GM19395 (cell line): ENCODE measurements around the gene LRMDA.

ENCODE experiments used
- ATAC-seq: cut with Tn5 transposase; IDR thresholded peaks from one replicate; pipeline ENCODE4 v1.9.1; 2021; ENCODE audit warnings: mild to moderate bottlenecking, moderate library complexity; ENCODE audit not compliant: unreplicated experiment

The LRMDA gene

GRCh38 chr10:76206797-76207352 lies 775.5 kb downstream of the LRMDA start:
- no peak for ATAC-seq

GRCh38 chr10:76209135-76209534 lies 777.7 kb downstream of the LRMDA start:
- no peak for ATAC-seq

DNA sequence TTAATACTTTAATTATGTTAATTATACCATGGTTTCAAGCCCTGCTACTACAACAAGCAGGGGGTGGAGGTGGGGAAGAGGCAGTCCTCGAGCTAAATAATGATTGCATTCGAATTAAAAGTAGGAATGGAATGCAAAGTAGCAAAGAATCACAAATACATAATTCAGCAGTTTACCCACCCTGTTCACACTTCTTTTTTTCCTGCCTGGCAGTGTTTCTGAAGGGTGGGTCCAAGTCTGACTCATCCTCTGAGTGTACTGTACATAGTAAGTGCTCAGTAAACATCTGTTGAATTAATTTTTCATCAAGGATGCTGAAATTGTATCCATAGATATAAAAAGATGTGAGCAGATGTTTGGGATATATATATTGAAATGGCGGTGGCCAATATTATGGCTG lies 778.8 kb downstream of the LRMDA start:
- ATAC-seq: no peak

GRCh38 chr10:76211691-76212090 lies 780.3 kb downstream of the LRMDA start:
- no peak for ATAC-seq

DNA sequence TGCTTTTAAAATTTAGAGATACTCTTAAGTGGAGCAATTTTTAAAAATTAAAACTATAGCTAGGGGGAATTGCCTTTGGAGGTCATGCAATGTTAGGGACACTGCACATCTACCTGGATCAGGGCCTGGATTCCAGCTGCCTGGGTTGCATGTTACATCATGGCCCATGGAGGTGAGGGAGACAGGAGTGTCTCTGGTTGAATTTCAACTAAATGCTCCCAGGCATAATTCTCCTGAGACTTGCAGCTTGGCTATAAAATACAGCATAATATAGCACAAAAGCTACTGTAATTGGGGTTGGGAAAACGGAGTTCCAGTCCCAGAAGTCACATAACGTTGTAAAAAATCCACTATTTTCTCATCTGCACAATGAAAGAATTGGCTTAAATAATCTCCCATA lies 782.5 kb downstream of the LRMDA start:
- no peak for ATAC-seq

DNA sequence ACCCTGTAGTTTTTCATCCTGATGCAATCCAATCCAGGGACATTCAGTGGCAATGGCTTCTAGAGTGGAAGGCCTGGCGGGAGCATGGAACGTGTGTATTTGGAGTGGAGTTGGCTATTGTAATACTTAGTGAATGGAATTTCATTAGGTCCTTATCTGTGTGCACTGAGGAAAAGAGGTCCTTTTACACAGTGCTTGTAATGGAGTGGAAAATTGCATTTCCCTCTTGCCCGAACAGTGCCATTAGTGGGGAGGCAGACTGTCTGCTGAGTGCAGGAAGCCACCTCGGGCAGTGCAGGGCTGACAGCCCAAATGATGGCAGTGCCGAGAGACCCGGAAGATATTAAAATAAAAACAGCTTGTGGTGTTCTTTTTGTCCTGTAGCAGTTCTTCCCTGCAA lies 786.6 kb downstream of the LRMDA start:
- no peak for ATAC-seq

- no peak for ATAC-seq
Measured at GRCh38 chr10:76229341-76229740, 797.9 kb downstream of the LRMDA start.

- no peak for ATAC-seq
Measured at GRCh38 chr10:76230921-76231285, 799.5 kb downstream of the LRMDA start.

GRCh38 chr10:76231286-76231934 lies 800.0 kb downstream of the LRMDA start:
- no peak for ATAC-seq

DNA sequence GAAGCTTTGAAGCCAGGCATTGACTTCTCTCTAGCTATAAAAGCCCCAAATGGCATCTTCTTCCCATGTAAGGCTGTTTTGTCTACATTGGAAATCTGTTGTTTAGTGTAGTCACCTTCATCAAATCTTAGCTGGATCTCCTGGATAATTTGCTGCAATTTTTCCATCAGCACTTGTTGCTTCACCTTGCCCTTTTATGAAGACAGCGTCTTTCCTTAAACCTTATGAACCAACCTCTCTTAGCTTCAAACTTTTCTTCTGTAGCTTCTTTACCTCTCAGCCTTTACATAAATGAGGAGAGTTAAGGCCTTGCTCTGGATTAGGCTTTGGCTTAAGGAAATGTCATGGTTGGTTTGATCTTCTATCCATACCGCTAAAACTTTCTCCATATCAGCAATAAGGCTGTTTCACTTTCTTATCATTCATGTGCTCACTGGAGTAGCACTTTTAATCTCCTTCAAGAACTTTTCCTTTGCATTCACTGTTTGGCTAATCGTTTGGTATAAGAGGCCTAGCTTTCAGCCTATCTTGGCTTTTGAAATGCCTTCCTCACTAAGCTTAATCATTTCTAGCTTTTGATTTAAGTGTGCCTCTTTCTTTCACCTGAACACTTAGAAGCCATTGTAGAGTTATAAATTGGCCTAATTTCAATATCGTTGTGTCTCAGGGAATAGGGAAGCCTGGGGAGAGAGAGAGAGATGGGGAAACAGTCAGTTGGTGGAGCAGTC lies 803.2 kb downstream of the LRMDA start:
- no peak for ATAC-seq

- ATAC-seq: no peak
Measured at GRCh38 chr10:76236356-76236755, 804.9 kb downstream of the LRMDA start.

DNA sequence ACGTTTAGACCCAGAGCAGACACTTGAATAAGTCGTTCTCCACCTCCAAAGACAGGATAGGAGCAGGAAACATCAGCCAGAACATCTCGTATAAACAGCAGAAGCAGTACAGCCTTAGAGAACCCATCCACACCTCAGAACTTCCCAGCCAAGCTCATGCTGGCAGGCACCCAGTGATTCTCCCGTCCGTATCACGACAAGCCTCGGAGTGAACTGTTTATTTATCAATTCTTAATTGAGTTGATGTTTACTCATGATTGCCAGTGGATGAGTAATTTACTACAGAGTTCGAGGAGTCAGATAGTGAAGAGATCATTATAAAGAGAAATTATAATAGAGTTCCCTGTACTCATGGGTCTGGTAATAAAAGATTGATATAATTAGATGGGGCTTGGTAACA lies 811.5 kb downstream of the LRMDA start:
- ATAC-seq: no peak

GRCh38 chr10:76244061-76244686 lies 812.8 kb downstream of the LRMDA start:
- ATAC-seq: no peak

GRCh38 chr10:76245951-76246495 lies 814.6 kb downstream of the LRMDA start:
- ATAC-seq: no peak

DNA sequence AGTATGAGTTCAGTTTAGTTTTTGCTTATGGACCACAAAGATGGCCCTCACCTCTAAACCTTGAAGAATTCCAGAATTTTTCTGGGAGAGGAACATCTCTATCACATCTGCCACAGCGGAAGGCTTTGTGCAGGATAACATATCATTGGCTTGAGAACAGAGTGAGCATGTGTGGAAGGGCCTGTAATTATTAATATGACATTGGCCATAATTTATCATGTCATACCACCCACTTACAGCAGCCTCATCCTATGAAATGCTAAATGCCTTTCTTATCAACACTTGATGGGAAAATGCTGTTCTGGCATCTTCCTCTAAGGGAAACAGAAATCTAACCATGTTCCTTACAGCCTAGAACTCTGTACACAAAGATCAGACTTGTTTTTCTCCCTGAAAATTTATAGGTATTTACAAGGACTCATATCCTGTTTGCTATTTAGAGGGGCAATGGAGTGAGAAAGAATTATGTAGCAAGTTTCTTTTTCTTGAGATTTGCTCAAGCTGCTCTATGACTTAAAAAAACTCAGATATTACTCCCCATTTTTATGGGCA lies 817.3 kb downstream of the LRMDA start:
- ATAC-seq: no peak

- no peak for ATAC-seq
Measured at GRCh38 chr10:76251841-76252671, 820.6 kb downstream of the LRMDA start.

DNA sequence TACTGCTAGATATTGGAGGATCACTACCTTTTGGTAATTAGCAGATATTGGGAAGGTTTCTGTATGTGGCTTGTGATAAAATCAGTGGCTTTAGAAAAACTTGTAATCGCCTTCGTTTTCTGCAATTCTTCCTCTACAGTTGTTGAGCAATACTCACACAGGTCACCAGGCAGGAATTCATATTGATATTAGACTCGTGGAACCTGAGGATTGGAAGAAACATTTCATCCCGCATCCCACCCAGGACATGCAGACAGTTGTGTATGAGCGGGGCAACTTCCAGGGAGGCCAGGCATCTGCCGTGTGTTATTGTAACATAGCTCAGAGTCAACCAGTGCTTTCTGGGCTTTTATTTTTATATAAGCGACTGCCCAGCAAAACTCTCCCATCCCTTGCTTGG lies 821.3 kb downstream of the LRMDA start:
- ATAC-seq: no peak

GRCh38 chr10:76255241-76255640 lies 823.8 kb downstream of the LRMDA start:
- ATAC-seq: no peak

DNA sequence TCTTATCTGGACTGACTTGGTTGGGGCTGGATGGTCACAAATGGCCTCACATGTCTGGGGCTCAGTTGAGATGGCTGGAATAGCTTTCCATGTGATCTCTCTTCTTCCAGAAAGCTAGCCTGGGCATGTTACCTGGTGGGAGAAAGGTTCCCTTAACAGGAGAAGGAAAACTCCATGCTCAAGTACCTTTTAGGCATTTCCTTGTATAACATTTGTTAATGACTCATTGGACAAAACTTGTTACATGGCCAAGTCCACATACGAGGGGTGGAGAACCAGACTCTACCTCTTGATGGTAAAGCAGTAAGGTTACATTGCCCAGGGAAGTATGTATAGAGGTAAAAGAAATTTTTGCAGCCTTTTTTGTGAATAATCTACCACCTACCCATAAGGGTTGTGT lies 826.4 kb downstream of the LRMDA start:
- ATAC-seq: no peak

DNA sequence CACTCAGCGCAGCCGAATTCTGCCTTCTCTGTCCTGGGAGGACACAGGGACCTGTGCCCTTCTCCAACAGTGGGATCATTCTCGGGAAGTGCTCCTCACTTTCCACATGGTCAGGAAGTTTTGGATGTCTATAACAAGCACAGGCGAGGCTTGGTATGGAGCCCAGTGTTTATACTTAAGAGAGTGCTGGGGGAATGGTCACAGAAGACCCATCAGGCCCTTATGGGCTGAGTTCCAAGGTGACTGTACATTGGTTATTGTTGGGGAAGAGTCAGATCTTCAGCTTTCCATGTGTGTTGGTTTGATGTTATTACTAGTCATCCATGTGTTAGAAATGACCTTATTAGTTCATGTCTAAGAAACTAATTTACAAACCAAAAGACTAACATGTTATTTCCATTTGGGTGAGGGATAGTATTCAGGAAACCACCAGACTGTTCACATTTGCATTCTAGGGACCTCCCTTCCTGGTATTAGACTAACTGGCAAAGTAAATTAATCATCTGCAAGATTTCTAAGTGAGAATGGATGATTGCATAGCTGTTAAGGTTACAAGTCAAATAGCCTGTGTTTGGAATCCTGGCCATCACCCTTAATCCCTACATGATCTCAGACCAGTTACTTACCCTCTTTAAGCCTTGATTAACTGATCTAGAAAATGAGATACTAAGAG lies 834.2 kb downstream of the LRMDA start:
- ATAC-seq: no peak
